Adrenal gland (tissue), 12 donors: Measurements from ENCODE around the gene DCP1A. TPM values are rescaled to one million over a fixed set of nuclear protein-coding genes. Genes with fewer than 3 reads are reported as not detected.

Experiments used
- DNase-seq, 7 donors: peaks; one replicate each; pipeline ENCODE4 v3.0.0-alpha.2; 2019 to 2020
- H3K27ac ChIP-seq, 5 donors: fragments of 200-600 bp; sonication (generic) in 4 of 5; 1 replicate in 3 of 5; 2 replicates in 2 of 5; pipeline versions ENCODE4 v1.5.1 to v1.8.0; 2016 to 2020; ENCODE audit warnings: mild to moderate bottlenecking in 1 of 5
- H3K27me3 ChIP-seq: fragments of 200-600 bp; 2 replicates; pipeline ENCODE4 v1.8.0; 2021
- H3K36me3 ChIP-seq, 2 donors: fragments of 200-600 bp; replicated peaks in 1 of 2; 1 replicate in 1 of 2; 2 replicates in 1 of 2; pipeline versions ENCODE4 v1.5.1 to v1.8.0; 2018 to 2022
- H3K4me1 ChIP-seq, 2 donors: fragments of 200-600 bp; replicated peaks in 1 of 2; 1 replicate in 1 of 2; 2 replicates in 1 of 2; pipeline versions ENCODE4 v1.5.1 to v1.8.0; 2018 to 2021
- H3K4me3 ChIP-seq, 4 donors: fragments of 200-600 bp; sonication (generic) in 3 of 4; one replicate each; pipeline ENCODE4 v1.5.1; 2016 to 2018
- H3K9me3 ChIP-seq, 3 donors: fragments of 200-600 bp; sonication (generic) in 1 of 3; replicated peaks in 1 of 3; 1 replicate in 2 of 3; 2 replicates in 1 of 3; pipeline versions ENCODE4 v1.5.1 to v1.8.0; 2016 to 2021
- POLR2A ChIP-seq, 2 donors: fragments of 450-650 bp; IDR thresholded peaks; one replicate each; pipeline ENCODE4 v1.6.1; 2017; ENCODE audit warnings: antibody characterized with exemption in 2 of 2, mild to moderate bottlenecking in 2 of 2, moderate library complexity in 1 of 2
- WGBS, 4 donors: extraction: QIAGEN DNeasy Blood & Tissue Kit in 2 of 4; methylation state at CpG; one replicate each; pipeline versions ENCODE4 v1.1.5 to v1.1.7; 2013 to 2017; 5-methylcytosine and 5-hydroxymethylcytosine counted together
- intact Hi-C, 2 donors: fragments of 100-400 bp; cut with DNase I; formaldehyde crosslinking; loops; one replicate each; pipeline versions ENCODE4 v1.14.1 to v1.15.0; 2022 to 2023
- polyA plus RNA-seq, 3 donors: library from polyadenylated mRNA; stranded (reverse); fragments of 200-250 nt in 2 of 3; fragments of 350-450 nt in 1 of 3; fragmentation: Illumina TruSeq in 1 of 3; extraction: RNeasy Lipid Tissue Mini Kit (QIAGEN cat#74804) in 1 of 3; gene quantifications; one replicate each; pipeline ENCODE4 v1.2.3, GENCODE V29; 2013 to 2014
- total RNA-seq, 9 donors: library from RNA; depleted of rRNA in 4 of 9; stranded (reverse); fragments of >200 nt in 4 of 9; fragments of 120-200 nt in 1 of 9; fragmentation: NEBNext Ultra II Directional in 1 of 9; extraction: Animal tissue kit (Norgen Biotek cat#: 25700) in 1 of 9; gene quantifications; one replicate each; pipeline versions ENCODE4 v1.1.0 to v1.2.4, GENCODE V29; 2013 to 2023
- TF ChIP-seq, protein P1 (sequence below), 6 experiments: fragments of 450-650 bp in 4 of 6; fragments of 200-600 bp in 2 of 6; sonication (generic) in 1 of 6; IDR thresholded peaks; 1 replicate in 5 of 6; 2 replicates in 1 of 6; pipeline versions ENCODE4 v1.5.1 to v1.8.0; 2016 to 2021; ENCODE audit warnings: antibody characterized with exemption in 6 of 6, mild to moderate bottlenecking in 2 of 6, moderate library complexity in 1 of 6
- donor health status: healthy with polysubstance abuse.
- donor health status: Bipolar disorder and iron deficiency.
- donor health status: DM: yes; HTN: yes; CAD: no.
- donor health status: DM: no; HTN: no; CAD: no.
- donor health status: DM: no; HTN: no; CAD: no.
- donor health status: DM: yes; HTN: yes; CAD: no.

Gene DCP1A
- total and polyA plus RNA-seq, 12 donors = 9.3 to 31.0 (median 22.1) TPM

DNA sequence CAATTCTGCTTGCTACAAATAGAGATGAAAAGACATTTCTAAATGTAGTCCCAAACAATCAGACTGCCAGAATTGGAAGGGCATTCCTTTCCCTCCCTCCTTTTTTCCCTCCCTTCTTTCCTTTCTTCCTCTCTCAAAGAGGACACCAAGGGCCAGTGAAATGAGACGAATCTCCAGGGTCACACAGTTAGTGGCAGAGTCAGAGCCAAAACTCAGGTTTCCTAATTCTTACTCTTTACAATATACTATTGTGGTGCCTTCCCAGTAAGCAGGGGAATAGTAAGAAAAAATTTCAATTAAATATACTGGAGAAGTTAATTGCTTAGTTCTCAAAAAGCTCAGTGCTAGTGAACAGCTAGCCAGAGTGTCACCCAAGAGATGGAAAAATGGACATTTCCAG is 33.0 kb upstream of the DCP1A start:
- WGBS, 4 donors = 20 to 51% (median 37%) methylated on average over 1 of the region's 1 CpG
- no peaks in the 10 kb centered on the region for H3K9me3 ChIP-seq
- TF ChIP-seq, protein P1, sequence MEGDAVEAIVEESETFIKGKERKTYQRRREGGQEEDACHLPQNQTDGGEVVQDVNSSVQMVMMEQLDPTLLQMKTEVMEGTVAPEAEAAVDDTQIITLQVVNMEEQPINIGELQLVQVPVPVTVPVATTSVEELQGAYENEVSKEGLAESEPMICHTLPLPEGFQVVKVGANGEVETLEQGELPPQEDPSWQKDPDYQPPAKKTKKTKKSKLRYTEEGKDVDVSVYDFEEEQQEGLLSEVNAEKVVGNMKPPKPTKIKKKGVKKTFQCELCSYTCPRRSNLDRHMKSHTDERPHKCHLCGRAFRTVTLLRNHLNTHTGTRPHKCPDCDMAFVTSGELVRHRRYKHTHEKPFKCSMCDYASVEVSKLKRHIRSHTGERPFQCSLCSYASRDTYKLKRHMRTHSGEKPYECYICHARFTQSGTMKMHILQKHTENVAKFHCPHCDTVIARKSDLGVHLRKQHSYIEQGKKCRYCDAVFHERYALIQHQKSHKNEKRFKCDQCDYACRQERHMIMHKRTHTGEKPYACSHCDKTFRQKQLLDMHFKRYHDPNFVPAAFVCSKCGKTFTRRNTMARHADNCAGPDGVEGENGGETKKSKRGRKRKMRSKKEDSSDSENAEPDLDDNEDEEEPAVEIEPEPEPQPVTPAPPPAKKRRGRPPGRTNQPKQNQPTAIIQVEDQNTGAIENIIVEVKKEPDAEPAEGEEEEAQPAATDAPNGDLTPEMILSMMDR (IDR thresholded peaks at IDR 0.05) = no peak
- TF ChIP-seq POLR2A (IDR thresholded peaks at IDR 0.05) = no peak
- intact Hi-C loops = loop anchor here in 1 of 2 donors (10.0 kb wide), 1 partner anchor 114 kb away; the partner anchor contains the start of gene CACNA1D
- no peaks in the 10 kb centered on the region for H3K4me1 ChIP-seq
- H3K27ac ChIP-seq = no peak overlapping the region
- no peaks in the 10 kb centered on the region for H3K27me3 ChIP-seq
- no peak for DNase-seq
- H3K4me3 ChIP-seq = no peak overlapping the region
- H3K36me3 ChIP-seq = no peaks in the 10 kb centered on the region

DNA sequence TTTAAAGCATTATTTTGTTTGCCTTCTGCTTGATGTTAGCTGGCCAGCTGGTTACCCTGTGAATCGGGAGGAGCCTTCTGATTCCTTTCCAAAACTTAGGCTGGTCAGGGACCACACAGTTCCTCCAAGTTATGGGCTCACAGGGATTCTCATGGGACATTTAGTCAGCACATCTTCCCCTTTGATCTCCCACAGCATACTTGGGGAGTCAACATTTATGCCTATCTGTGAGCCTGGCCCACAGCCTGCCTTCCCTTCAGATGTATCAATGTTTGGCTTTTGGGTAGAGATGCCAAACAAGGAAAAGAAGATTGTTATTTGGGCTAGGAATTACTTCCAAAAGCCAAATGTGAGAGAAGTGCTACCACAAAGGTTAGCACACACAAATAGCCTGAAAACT is 32.6 kb upstream of the DCP1A start:
- WGBS, 4 donors = 79 to 90% (median 85%) methylated on average over 1 of the region's 1 CpG
- H3K27ac ChIP-seq = no peak overlapping the region
- intact Hi-C loops = loop anchor here (5.0 to 10.0 kb wide), 3 partner anchors 115 to 327 kb away; partner anchors contain the start of gene CACNA1D (in 1 of the 2)

DNA sequence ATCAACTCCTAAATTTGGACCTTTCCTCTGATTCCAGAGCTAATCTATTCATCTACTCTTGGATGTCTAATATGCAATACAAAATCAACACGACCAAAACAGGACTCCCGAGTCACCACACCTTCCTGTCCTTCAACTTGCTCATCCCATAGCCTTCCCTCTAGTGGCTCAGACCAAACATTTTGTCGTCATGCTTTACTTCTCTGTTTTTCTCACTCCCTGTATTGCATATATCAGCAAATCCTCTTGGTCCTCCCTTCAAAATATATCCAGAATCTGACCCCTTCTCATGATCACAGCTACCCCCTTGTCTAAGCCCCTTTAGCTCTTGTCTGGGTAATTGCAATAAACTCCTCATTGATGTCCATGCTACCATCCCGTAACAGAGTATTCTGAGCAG is 30.5 kb upstream of the DCP1A start:
- TF ChIP-seq, protein P1 (IDR thresholded peaks at IDR 0.05) = no peak
- TF ChIP-seq POLR2A (IDR thresholded peaks at IDR 0.05) = no peak
- intact Hi-C loops = loop anchor here (5.0 to 10.0 kb wide), 2 partner anchors 327 to 330 kb away; no protein-coding TSS in a partner anchor
- Histone ChIP-seq H3K4me3 (no peak overlapping the region), H3K36me3 (no peaks in the 10 kb centered on the region), H3K27ac (no peak overlapping the region), H3K4me1 (no peaks in the 10 kb centered on the region), H3K9me3 (no peaks in the 10 kb centered on the region), H3K27me3 (no peaks in the 10 kb centered on the region)
- 64 to 83% (median 73%) methylated on average over 4 of the region's 4 CpGs for WGBS, 4 donors
- DNase-seq = no peak

More for the DNA sequence above, 32.6 kb upstream of the DCP1A start:
- TF ChIP-seq POLR2A (IDR thresholded peaks at IDR 0.05) = no peak
- TF ChIP-seq, protein P1 (IDR thresholded peaks at IDR 0.05) = no peak
- H3K9me3 ChIP-seq = no peaks in the 10 kb centered on the region
- no peak for DNase-seq
- no peaks in the 10 kb centered on the region for H3K36me3 ChIP-seq
- H3K4me1 ChIP-seq = no peaks in the 10 kb centered on the region
- no peak overlapping the region for H3K4me3 ChIP-seq
- H3K27me3 ChIP-seq = no peaks in the 10 kb centered on the region

DNA sequence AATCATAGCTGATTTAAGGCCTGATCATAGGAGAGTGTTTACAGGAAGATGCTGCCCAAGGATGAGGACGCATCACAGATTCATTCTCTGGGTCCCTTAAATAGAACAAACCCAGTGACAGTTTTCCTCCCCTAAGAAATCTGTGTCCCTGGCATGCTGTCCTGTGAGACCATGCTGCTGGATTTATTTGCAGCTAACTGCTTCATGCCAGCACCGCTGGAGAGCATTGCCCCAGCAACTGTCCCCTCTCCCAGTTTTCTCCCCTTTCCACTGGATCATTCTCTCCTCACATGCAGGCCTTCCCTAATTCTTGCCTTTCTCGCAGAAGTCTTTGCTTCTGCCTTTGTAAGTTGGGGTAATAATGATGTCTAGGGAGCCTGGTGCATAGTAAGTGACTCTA is 29.3 kb upstream of the DCP1A start:
- TF ChIP-seq, protein P1 (IDR thresholded peaks at IDR 0.05) = no peak
- TF ChIP-seq POLR2A (IDR thresholded peaks at IDR 0.05) = no peak
- whole genome bisulfite sequencing, 4 donors = 85 to 94% (median 89%) methylated on average over 3 of the region's 3 CpGs
- H3K4me1 ChIP-seq = no peaks in the 10 kb centered on the region
- H3K36me3 ChIP-seq = no peaks in the 10 kb centered on the region
- H3K9me3 ChIP-seq = no peaks in the 10 kb centered on the region
- intact Hi-C loops = loop anchor here (5.0 to 10.0 kb wide), 2 partner anchors 328 to 331 kb away; no protein-coding TSS in a partner anchor
- no peaks in the 10 kb centered on the region for H3K27me3 ChIP-seq
- no peak for DNase-seq
- H3K27ac ChIP-seq = no peak overlapping the region
- no peak overlapping the region for H3K4me3 ChIP-seq
